ENCODE data around the gene SHLD1. TPM values are rescaled to one million over a fixed set of nuclear protein-coding genes. Genes with fewer than 3 reads are reported as not detected.

SHLD1 gene
- total and polyA plus RNA-seq, 2 experiments from 2014 or later: 1.4 to 15.0 TPM

GRCh38 chr20:5835321-5835821 is 85.2 kb downstream of the SHLD1 start:
- Histone ChIP-seq H4K20me1 (replicated peaks; ENCODE audit: insufficient read depth) (no peaks in the 10 kb centered on the region), H3K4me3 (no peak overlapping the region), H3K27me3 (ENCODE audit: insufficient read depth) (no peaks in the 10 kb centered on the region), H3K36me3 (ENCODE audit: insufficient read depth) (no peaks in the 10 kb centered on the region), H3K4me2 (no peak overlapping the region), H3K4me1 (ENCODE audit: insufficient read depth) (no peaks in the 10 kb centered on the region), H3K27ac (ENCODE audit: low read depth) (no peak overlapping the region), H3K9me2 (ENCODE audit: insufficient read depth) (no peaks in the 10 kb centered on the region), H3F3A (replicated peaks; ENCODE audit: low read depth) (no peaks in the 10 kb centered on the region), H2AFZ (no peak overlapping the region), H3K79me2 (replicated peaks; ENCODE audit: insufficient read depth) (no peaks in the 10 kb centered on the region)
- ATAC-seq (no peak), DNase-seq (ENCODE audit: low spot score) (no peak)
- H3K36me3 Mint-ChIP-seq (ENCODE audit: low read depth): no peaks in the 10 kb centered on the region; the same call in 2 of the 3 replicates
- no peak overlapping the region for H3K4me3 Mint-ChIP-seq
- H3K27ac Mint-ChIP-seq: 0 out of 2 replicates have a peak overlapping the region, but pooled peaks have one; percentile 14
- TF ChIP-seq JUNB (IDR thresholded peaks at IDR 0.05; ENCODE audit: unreplicated experiment) (no peak), CTCF (conservative IDR thresholded peaks at IDR 0.05; ENCODE audit: low read depth in 2 of 2) (no peak), ZNF462 (CRISPR knock-in tag; IDR thresholded peaks at IDR 0.05) (no peak), ZNF331 (CRISPR knock-in tag; IDR thresholded peaks at IDR 0.05; ENCODE audit: low read depth) (no peak), EZH2phosphoT487 (IDR thresholded peaks at IDR 0.05; ENCODE audit: unreplicated experiment) (no peak), STAT1 (IDR thresholded peaks at IDR 0.05; ENCODE audit: unreplicated experiment) (no peak), CREB1 (CRISPR knock-in tag; IDR thresholded peaks at IDR 0.05; ENCODE audit: low read depth) (no peak)
- H3K4me1 Mint-ChIP-seq: peaks cover 4% of the 10 kb centered on the region
- H3K27me3 Mint-ChIP-seq (ENCODE audit: insufficient read depth, low read depth, poor library complexity): peaks cover 1% of the 10 kb centered on the region
- H3K9me3 Mint-ChIP-seq: no peaks in the 10 kb centered on the region
